ENCODE results near the gene ATP9A.
"Not testable (repeated sequence)": the region's sequence is repeated elsewhere in the genome, so short reads cannot be mapped to it uniquely, and the experiment has no call there.

ATP9A gene

GRCh38 chr20:51659491-51660050 lies 108.6 kb downstream of the ATP9A start:
- DNase-seq (ENCODE audit: low read depth, low spot score): no peak

- DNase-seq (ENCODE audit: low read depth, low spot score): no peak
Measured at GRCh38 chr20:51656726-51657260, 111.4 kb downstream of the ATP9A start.

- DNase-seq (ENCODE audit: low read depth, low spot score): not testable (repeated sequence)
Measured at GRCh38 chr20:51656089-51656488, 112.1 kb downstream of the ATP9A start.

- DNase-seq (ENCODE audit: low read depth, low spot score): no peak
Measured at GRCh38 chr20:51654495-51654894, 113.7 kb downstream of the ATP9A start.

- no peak for DNase-seq (ENCODE audit: low read depth, low spot score)
Measured at GRCh38 chr20:51654060-51654459, 114.1 kb downstream of the ATP9A start.

GRCh38 chr20:51653226-51653625 lies 115.0 kb downstream of the ATP9A start:
- no peak for DNase-seq (ENCODE audit: low read depth, low spot score)

GRCh38 chr20:51651921-51652549 lies 116.2 kb downstream of the ATP9A start:
- no peak for DNase-seq (ENCODE audit: low read depth, low spot score)

GRCh38 chr20:51650685-51651134 lies 117.5 kb downstream of the ATP9A start:
- no peak for DNase-seq (ENCODE audit: low read depth, low spot score)

GRCh38 chr20:51648571-51648947 lies 119.6 kb downstream of the ATP9A start:
- DNase-seq (ENCODE audit: low read depth, low spot score): no peak

GRCh38 chr20:51647674-51648570 lies 120.3 kb downstream of the ATP9A start:
- no peak for DNase-seq (ENCODE audit: low read depth, low spot score)

- DNase-seq (ENCODE audit: low read depth, low spot score): not testable (repeated sequence)
Measured at GRCh38 chr20:51643810-51644209, 124.4 kb downstream of the ATP9A start.

GRCh38 chr20:51643390-51643789 lies 124.8 kb downstream of the ATP9A start:
- DNase-seq (ENCODE audit: low read depth, low spot score): no peak

- no peak for DNase-seq (ENCODE audit: low read depth, low spot score)
Measured at GRCh38 chr20:51641866-51642265, 126.3 kb downstream of the ATP9A start.

GRCh38 chr20:51640743-51641142 lies 127.4 kb downstream of the ATP9A start:
- no peak for DNase-seq (ENCODE audit: low read depth, low spot score)

- DNase-seq (ENCODE audit: low read depth, low spot score): no peak
Measured at GRCh38 chr20:51639206-51639832, 128.9 kb downstream of the ATP9A start.

- DNase-seq (ENCODE audit: low read depth, low spot score): no peak
Measured at GRCh38 chr20:51637241-51637640, 130.9 kb downstream of the ATP9A start.

- no peak for DNase-seq (ENCODE audit: low read depth, low spot score)
Measured at GRCh38 chr20:51636123-51636522, 132.1 kb downstream of the ATP9A start.

- DNase-seq (ENCODE audit: low read depth, low spot score): no peak
Measured at GRCh38 chr20:51635680-51636079, 132.5 kb downstream of the ATP9A start.

GRCh38 chr20:51634877-51635276 lies 133.3 kb downstream of the ATP9A start:
- DNase-seq (ENCODE audit: low read depth, low spot score): no peak

- no peak for DNase-seq (ENCODE audit: low read depth, low spot score)
Measured at GRCh38 chr20:51634257-51634656, 133.9 kb downstream of the ATP9A start.

- DNase-seq (ENCODE audit: low read depth, low spot score): no peak
Measured at GRCh38 chr20:51633430-51633829, 134.8 kb downstream of the ATP9A start.

GRCh38 chr20:51631953-51632352 lies 136.2 kb downstream of the ATP9A start:
- no peak for DNase-seq (ENCODE audit: low read depth, low spot score)
